22Rv1 (cell line): Measurements from ENCODE around the gene GOLGA8B.
A peak's percentile ranks its signal among the peaks of the same experiment; 100 is the strongest.

ENCODE experiments used
- ZFX ChIP-seq: fragments of 450-650 bp; IDR thresholded peaks from 2 replicates; pipeline ENCODE4 v1.6.1; 2017; ENCODE audit warnings: antibody characterized with exemption, borderline replicate concordance
- TF ChIP-seq, protein P1 (sequence below): fragments of 450-650 bp; IDR thresholded peaks from 2 replicates; pipeline ENCODE4 v1.5.1; 2017; ENCODE audit warnings: mild to moderate bottlenecking

DNA sequence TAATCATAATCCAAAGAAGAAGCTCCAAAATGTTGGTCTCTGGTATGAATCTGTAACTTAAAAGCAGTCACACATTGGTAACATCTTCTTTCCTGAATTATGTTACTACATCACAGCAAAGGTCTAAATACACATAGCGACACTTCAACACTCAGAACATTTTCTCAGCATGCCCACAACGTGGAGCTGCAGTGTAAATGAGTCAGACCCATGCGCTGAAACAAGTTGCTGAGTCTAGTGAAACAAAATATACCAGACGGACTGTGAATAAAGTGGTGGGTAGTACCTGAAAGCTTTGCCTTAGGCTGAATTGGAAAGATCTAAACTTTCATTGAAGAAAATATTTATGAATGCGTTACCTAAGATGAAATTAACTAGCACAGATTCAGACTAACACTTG is 33.2 kb upstream of the GOLGA8B start:
- TF ChIP-seq, protein P1, sequence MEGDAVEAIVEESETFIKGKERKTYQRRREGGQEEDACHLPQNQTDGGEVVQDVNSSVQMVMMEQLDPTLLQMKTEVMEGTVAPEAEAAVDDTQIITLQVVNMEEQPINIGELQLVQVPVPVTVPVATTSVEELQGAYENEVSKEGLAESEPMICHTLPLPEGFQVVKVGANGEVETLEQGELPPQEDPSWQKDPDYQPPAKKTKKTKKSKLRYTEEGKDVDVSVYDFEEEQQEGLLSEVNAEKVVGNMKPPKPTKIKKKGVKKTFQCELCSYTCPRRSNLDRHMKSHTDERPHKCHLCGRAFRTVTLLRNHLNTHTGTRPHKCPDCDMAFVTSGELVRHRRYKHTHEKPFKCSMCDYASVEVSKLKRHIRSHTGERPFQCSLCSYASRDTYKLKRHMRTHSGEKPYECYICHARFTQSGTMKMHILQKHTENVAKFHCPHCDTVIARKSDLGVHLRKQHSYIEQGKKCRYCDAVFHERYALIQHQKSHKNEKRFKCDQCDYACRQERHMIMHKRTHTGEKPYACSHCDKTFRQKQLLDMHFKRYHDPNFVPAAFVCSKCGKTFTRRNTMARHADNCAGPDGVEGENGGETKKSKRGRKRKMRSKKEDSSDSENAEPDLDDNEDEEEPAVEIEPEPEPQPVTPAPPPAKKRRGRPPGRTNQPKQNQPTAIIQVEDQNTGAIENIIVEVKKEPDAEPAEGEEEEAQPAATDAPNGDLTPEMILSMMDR: peak; percentile 32
- no peak for TF ChIP-seq ZFX
